ENCODE results near the gene ZNF777.

- no peak for TF ChIP-seq EZH2 (IDR thresholded peaks at IDR 0.05)
- TF ChIP-seq FOXP2 (optimal IDR thresholded peaks at IDR 0.05; ENCODE audit: control extremely low read depth, extremely low read length, insufficient read depth): no peak
These were observed 2.6 kb downstream of the ZNF777 start for GRCh38 chr7:149458235-149458634.
